Measurements from ENCODE around the gene CDS2.
A peak's percentile ranks its signal among the peaks of the same experiment; 100 is the strongest.

The CDS2 gene

DNA sequence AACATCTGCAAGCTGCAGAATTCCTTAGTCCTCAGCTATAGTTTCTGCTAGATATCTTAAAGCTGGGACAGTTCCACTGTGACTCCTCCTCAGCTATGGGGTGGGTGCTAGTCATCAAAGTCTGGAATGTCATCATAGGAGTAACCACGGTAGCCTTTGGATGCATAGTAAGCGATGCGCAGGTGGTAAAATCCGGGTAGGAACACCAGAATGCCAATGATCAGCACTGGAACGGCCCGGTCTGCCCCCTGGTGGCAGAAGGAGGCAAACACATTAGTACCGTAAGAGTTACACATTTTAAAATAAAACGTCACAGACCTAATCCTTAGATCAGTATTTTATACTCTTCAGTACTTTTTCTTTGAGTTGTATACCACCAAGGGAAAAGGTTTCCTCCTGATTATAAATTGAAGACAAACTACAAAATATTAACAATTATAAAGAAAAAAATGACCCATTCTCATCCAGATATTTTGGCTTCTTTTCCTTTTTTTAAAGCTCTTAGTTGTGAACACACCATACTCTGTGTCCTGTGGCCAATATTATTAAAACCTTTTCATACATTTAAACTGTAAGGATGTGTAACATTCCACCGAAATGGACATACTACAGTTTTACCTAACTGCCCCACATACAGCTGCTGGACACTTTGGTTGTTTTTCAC lies 26.0 kb upstream of the CDS2 start:
- peak; percentile 69 for DNase-seq (ENCODE audit: low read depth)
- TF ChIP-seq CTCF (conservative IDR thresholded peaks at IDR 0.05; ENCODE audit: control insufficient read depth, insufficient read depth, low read depth, low read length) = peak; percentile 84
- H3K4me3 ChIP-seq (ENCODE audit: control insufficient read depth, low read depth, low read length) = no peak overlapping the region

DNA sequence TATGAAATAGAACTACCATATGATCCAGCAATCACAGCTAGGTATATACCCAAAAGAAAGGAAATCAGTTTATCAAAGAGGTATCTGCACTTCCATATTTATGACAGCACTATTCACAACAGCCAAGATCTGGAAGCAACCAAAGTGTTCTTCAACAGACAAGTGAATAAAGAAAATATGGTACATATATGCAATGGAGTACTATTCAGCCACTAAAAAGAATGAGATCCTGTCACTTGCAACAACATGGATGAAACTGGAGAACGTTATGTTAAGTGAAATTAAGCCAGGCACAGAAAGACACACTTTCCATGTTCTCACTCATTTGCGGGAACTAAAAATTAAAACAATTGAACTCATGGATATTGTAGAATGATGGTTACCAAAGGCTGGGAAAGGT lies 22.3 kb upstream of the CDS2 start:
- no peak for DNase-seq (ENCODE audit: low read depth)
- no peak for TF ChIP-seq CTCF (conservative IDR thresholded peaks at IDR 0.05; ENCODE audit: control insufficient read depth, insufficient read depth, low read depth, low read length)
- no peak overlapping the region for H3K4me3 ChIP-seq (ENCODE audit: control insufficient read depth, low read depth, low read length)

DNA sequence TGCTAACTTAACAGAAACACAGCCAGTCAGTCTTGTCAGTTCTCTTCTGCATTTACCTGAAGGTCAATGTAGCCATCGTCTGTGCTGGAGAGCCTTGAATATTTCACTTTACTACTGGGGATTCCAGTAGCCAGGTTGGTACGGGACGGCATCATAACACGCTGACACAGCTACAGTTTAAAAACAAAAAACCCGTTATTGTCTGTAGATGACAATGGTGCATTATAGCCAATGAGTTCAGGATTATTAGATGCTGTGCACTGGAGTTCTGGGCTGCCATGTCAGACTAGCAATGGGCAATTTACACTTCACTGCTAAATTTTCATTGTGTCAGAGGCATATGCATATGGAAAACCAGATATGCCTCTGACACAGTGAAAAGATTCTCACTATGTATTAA lies 17.5 kb upstream of the CDS2 start:
- DNase-seq (ENCODE audit: low read depth) = no peak
- TF ChIP-seq CTCF (conservative IDR thresholded peaks at IDR 0.05; ENCODE audit: control insufficient read depth, insufficient read depth, low read depth, low read length) = no peak
- no peak overlapping the region for H3K4me3 ChIP-seq (ENCODE audit: control insufficient read depth, low read depth, low read length)

- DNase-seq (ENCODE audit: low read depth) = no peak
- TF ChIP-seq CTCF (conservative IDR thresholded peaks at IDR 0.05; ENCODE audit: control insufficient read depth, insufficient read depth, low read depth, low read length) = no peak
- H3K4me3 ChIP-seq (ENCODE audit: control insufficient read depth, low read depth, low read length) = peak overlapping the region; percentile 83
Measured at GRCh38 chr20:5113615-5113986, 13.2 kb upstream of the CDS2 start.

DNA sequence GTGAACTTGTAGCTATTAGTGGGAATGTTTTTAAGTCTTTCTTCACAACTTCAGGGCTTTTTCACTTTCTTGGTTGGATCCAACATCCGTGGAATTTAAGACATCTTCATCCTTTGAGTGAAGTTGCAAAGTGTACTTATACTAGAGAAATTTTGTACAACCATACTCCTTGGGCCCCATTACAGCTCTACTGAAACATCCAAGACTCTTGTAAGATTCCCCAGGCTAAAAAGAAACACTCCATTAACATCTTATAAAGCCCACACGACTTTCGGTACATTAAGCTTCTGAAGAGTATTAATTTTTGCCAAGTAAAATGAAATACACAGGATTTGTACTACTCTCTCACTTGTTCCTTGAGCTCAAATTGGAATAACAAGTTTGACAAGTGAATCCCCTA lies 12.4 kb upstream of the CDS2 start:
- no peak for TF ChIP-seq CTCF (conservative IDR thresholded peaks at IDR 0.05; ENCODE audit: control insufficient read depth, insufficient read depth, low read depth, low read length)
- no peak overlapping the region for H3K4me3 ChIP-seq (ENCODE audit: control insufficient read depth, low read depth, low read length)
- DNase-seq (ENCODE audit: low read depth) = no peak

DNA sequence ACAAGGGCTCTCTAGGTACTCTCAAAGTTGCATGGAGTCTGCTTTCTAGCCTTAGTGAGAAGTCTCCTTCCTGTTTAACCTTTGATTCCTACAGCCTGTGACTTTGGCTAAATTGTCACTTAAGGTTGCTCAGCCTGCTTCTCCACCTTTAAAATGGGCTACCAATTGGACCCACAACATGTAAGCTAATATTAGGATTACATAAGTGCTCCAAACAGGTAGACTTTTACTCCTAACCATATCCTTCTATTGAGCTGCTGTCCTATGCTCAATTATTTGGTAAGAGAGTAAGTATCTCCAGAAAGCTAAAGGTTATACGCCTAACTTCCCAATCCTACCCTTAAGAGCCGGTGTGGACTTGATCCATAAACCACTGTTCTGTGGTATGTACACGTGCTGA lies 9.9 kb upstream of the CDS2 start:
- no peak for DNase-seq (ENCODE audit: low read depth)
- no peak overlapping the region for H3K4me3 ChIP-seq (ENCODE audit: control insufficient read depth, low read depth, low read length)
- TF ChIP-seq CTCF (conservative IDR thresholded peaks at IDR 0.05; ENCODE audit: control insufficient read depth, insufficient read depth, low read depth, low read length) = no peak
